GM12878 (cell line): ENCODE results near the gene RBM42. TPM values are rescaled to one million over a fixed set of nuclear protein-coding genes. Genes with fewer than 3 reads are reported as not detected.

Experiments
- ATAC-seq: fragments of 200-7000 bp; cut with Tn5 transposase; 3 replicates; pipeline ENCODE4 v1.9.1; 2020; ENCODE audit warnings: mild to moderate bottlenecking, moderate library complexity
- BruUV-seq: library from RNA; stranded (reverse); fragments of 400-500 nt; replicated peaks from 2 replicates; lab custom pipeline; 2021; lab: Mats Ljungman, UMichigan
- CTCF ChIA-PET: fragments of 300-600 bp; sonication (Branson Sonifier 250); formaldehyde crosslinking; extraction: SDS; loops from one replicate; lab custom pipeline; 2021; ENCODE audit warnings: inconsistent platforms; lab: Yijun Ruan, JAX
- POLR2A ChIA-PET: fragments of 350-600 bp; formaldehyde crosslinking; extraction: SDS; loops from one replicate; lab custom pipeline; 2021; ENCODE audit warnings: inconsistent platforms; lab: Charles Lee
- RAD21 ChIA-PET: fragments of 300-600 bp; sonication (Branson Sonifier 250); formaldehyde crosslinking; loops from one replicate; lab custom pipeline; 2023; ENCODE audit warnings: antibody characterized with exemption; ENCODE audit not compliant: unreplicated experiment; lab: Charles Lee
- SMC1A ChIA-PET: fragments of 300-600 bp; sonication (Branson Sonifier 250); formaldehyde crosslinking; loops from one replicate; lab custom pipeline; 2023; ENCODE audit not compliant: unreplicated experiment, uncharacterized antibody; lab: Charles Lee
- DNase-seq: peaks from one replicate; pipeline ENCODE4 v3.0.0-alpha.2; 2011; ENCODE audit warnings: low read depth, low spot score
- FAIRE-seq: peaks from 3 replicates; lab custom pipeline; 2011; peaks lifted over from hg19 to GRCh38; lab: Jason Lieb, UNC
- H2AFZ ChIP-seq: 2 replicates; pipeline ENCODE4 v1.6.0; 2011; ENCODE audit warnings: low read depth, low read length, control low read depth; ENCODE audit not compliant: control insufficient read depth
- H3K27ac ChIP-seq: 2 replicates; pipeline ENCODE4 v1.5.1; 2011; ENCODE audit warnings: control low read depth; ENCODE audit not compliant: control insufficient read depth, insufficient read depth
- H3K27me3 ChIP-seq, 2 experiments: replicated peaks in 1 of 2; 2 replicates each; pipeline versions ENCODE4 v1.6.0 to v1.6.1; 2011; ENCODE audit warnings: low read length in 1 of 2; ENCODE audit not compliant: control insufficient read depth in 2 of 2, insufficient read depth in 2 of 2
- H3K36me3 ChIP-seq, 2 experiments: 2 replicates each; pipeline ENCODE4 v1.5.1; 2011; ENCODE audit warnings: low read length in 1 of 2; ENCODE audit not compliant: control insufficient read depth in 2 of 2, insufficient read depth in 2 of 2
- H3K4me1 ChIP-seq: 2 replicates; pipeline ENCODE4 v1.6.1; 2011; ENCODE audit warnings: mild to moderate bottlenecking, low read length, moderate library complexity, mixed read lengths; ENCODE audit not compliant: control insufficient read depth, insufficient read depth
- H3K4me2 ChIP-seq: 2 replicates; pipeline ENCODE4 v1.6.0; 2011; ENCODE audit warnings: control low read depth; ENCODE audit not compliant: control insufficient read depth, insufficient read depth
- H3K4me3 ChIP-seq: fragments of 200-600 bp; sonication (generic); 2 replicates; pipeline ENCODE4 v1.5.1; 2016
- H3K79me2 ChIP-seq: 2 replicates; pipeline ENCODE4 v1.6.0; 2011; ENCODE audit warnings: low read length; ENCODE audit not compliant: control insufficient read depth, insufficient read depth
- H3K9ac ChIP-seq: 2 replicates; pipeline ENCODE4 v1.8.0; 2011; ENCODE audit warnings: low read length, control low read depth, mixed read lengths; ENCODE audit not compliant: control insufficient read depth, insufficient read depth
- H3K9me3 ChIP-seq: replicated peaks from 3 replicates; pipeline ENCODE4 v1.5.1; 2011; ENCODE audit warnings: mild to moderate bottlenecking, low read length; ENCODE audit not compliant: control insufficient read depth, insufficient read depth
- H4K20me1 ChIP-seq: 2 replicates; pipeline ENCODE4 v1.6.0; 2011; ENCODE audit not compliant: control insufficient read depth, insufficient read depth
- HDAC2 ChIP-seq: fragments of 200-600 bp; sonication (generic); IDR thresholded peaks from 2 replicates; pipeline ENCODE4 v1.6.1; 2017
- NFYB ChIP-seq: IDR thresholded peaks from 2 replicates; pipeline ENCODE4 v1.6.1; 2011; ENCODE audit warnings: low read depth, mild to moderate bottlenecking, low read length, improper control_type of control experiment, moderate library complexity; ENCODE audit not compliant: insufficient read depth
- NR2C1 ChIP-seq: fragments of 450-650 bp; IDR thresholded peaks from 2 replicates; pipeline ENCODE4 v1.6.1; 2017; ENCODE audit warnings: antibody characterized with exemption, mild to moderate bottlenecking, moderate library complexity
- RUNX3 ChIP-seq: IDR thresholded peaks from 2 replicates; pipeline ENCODE4 v1.6.1; 2012; ENCODE audit warnings: low read length, inconsistent platforms
- SRF ChIP-seq, 2 experiments: IDR thresholded peaks; 2 replicates each; pipeline ENCODE4 v1.6.1; 2011; ENCODE audit warnings: low read depth in 2 of 2, low read length in 2 of 2, mild to moderate bottlenecking in 1 of 2, moderate library complexity in 1 of 2
- whole genome bisulfite sequencing: methylation state at CpG from one replicate; pipeline ENCODE4 v1.1.6; 2016; ENCODE audit warnings: low lambda C conversion rate; ENCODE audit not compliant: insufficient replicate concordance, insufficient coverage; ENCODE audit errors: missing lambda C conversion rate; 5-methylcytosine and 5-hydroxymethylcytosine counted together
- in situ Hi-C: fragments of 300-500 bp; cut with MboI; formaldehyde crosslinking; loops from 9 replicates; pipeline ENCODE4 v1.14.3; 2018; ENCODE audit warnings: mixed read lengths
- intact Hi-C: fragments of 100-400 bp; cut with micrococcal nuclease; formaldehyde crosslinking; loops from one replicate; pipeline ENCODE4 v1.14.2; 2022; ENCODE audit not compliant: unreplicated experiment
- polyA plus RNA-seq, 11 experiments: library from polyadenylated mRNA; depleted of rRNA in 4 of 11; unstranded in 6 of 11; stranded (reverse) in 5 of 11; fragments of >200 nt; fragmentation: Nextera tagmentation in 4 of 11; fragmentation: Illumina TruSeq in 1 of 11; extraction: Ambion mirVana in 4 of 11; extraction: Trizol in 1 of 11; gene quantifications; 1 replicate in 1 of 11; 2 replicates in 10 of 11; pipeline versions ENCODE4 v1.2.1 to v1.2.3, GENCODE V29; 2011 to 2016; ENCODE audit warnings: inconsistent platforms in 2 of 11, missing spikeins in 2 of 11, low read depth in 1 of 11
- total RNA-seq, 4 experiments: library from RNA; depleted of rRNA in 3 of 4; stranded (reverse); fragments of >200 nt in 3 of 4; fragmentation: Illumina TruSeq in 1 of 4; extraction: Trizol in 1 of 4; gene quantifications; 2 replicates each; pipeline versions ENCODE4 v1.2.1 to v1.2.3, GENCODE V29; 2013 to 2021
- TF ChIP-seq, protein P1 (sequence below): IDR thresholded peaks from 2 replicates; pipeline ENCODE4 v1.6.1; 2011; ENCODE audit warnings: borderline replicate concordance, low read depth, mild to moderate bottlenecking, moderate library complexity, mixed read lengths, low read length; ENCODE audit not compliant: insufficient read depth; ENCODE audit errors: extremely low read length
- TF ChIP-seq, protein P2 (sequence below): fragments of 450-650 bp; IDR thresholded peaks from 2 replicates; pipeline ENCODE4 v1.6.1; 2017; ENCODE audit warnings: mild to moderate bottlenecking, moderate library complexity
- TF ChIP-seq, protein P3 (sequence below): fragments of 450-650 bp; IDR thresholded peaks from 2 replicates; pipeline ENCODE4 v1.6.1; 2017; ENCODE audit warnings: mild to moderate bottlenecking, moderate library complexity
- TF ChIP-seq, protein P4 (sequence below): fragments of 450-650 bp; IDR thresholded peaks from 2 replicates; pipeline ENCODE4 v1.6.1; 2017; ENCODE audit warnings: mild to moderate bottlenecking

The RBM42 gene
- total and polyA plus RNA-seq, 10 of the 15 experiments (the other 5 are each of a cell fraction or from before 2014, with no cell fraction given) = 4.2 to 117 (median 48.5) TPM

DNA sequence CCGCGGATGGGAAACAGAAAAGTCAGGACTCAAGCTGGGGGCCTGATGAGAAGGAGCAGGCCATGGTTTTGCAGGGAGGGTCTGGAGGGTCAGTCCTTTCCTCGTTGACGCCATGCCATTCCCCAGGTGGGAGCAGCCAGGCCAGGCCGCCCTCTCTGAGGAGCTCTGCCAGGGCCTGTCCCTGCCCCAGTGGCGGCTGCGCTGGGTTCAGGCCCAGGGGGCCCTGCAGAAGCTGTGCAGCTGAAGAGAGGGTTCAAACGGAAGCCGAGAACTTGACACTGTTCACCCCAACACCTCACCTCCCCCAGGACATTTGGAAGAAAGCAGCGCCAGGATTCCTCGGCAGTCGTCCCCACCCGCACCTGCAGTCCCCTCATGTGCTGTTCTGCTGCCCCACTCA, 6.1 kb upstream of the RBM42 start (continued):
- TF ChIP-seq, protein P1, sequence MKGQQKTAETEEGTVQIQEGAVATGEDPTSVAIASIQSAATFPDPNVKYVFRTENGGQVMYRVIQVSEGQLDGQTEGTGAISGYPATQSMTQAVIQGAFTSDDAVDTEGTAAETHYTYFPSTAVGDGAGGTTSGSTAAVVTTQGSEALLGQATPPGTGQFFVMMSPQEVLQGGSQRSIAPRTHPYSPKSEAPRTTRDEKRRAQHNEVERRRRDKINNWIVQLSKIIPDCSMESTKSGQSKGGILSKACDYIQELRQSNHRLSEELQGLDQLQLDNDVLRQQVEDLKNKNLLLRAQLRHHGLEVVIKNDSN = no peak
- TF ChIP-seq RUNX3 (no peak), HDAC2 (no peak)

DNA sequence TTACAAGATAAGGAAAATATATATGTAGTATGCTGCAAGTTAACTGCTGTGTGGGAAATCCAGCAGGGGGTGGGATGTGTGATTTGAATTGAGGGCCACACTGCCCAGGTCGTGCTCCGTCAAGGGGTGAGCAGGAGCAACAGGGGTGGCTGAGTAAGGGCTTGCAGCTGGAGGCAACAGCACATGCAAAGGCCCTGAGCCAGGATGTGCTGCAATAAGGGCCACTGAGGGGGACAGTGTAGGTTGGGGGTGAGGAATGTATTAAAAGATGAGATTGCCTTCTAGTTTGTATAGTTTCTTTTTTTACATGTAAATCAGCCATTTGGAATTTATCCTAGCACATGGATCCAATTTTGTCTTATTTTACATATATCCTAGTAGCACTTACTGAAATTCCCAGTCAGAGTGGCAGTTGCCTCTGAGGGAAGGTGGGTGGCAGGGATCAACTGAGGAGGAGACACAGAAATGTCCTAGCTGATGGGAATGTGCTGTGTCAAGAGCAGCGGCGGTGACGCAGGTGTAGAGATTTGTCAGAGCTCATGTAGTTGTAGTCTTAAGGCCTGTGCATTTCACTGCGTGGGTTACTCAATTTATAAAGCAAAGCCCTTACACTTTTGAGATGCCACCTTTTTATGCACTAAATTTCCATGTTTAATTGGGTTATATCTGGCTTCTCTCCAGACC, 5.4 kb upstream of the RBM42 start:
- Histone ChIP-seq H3K36me3 (no peaks in the 10 kb centered on the region; a peak in 1 of 4 replicates), H3K4me3 (no peak overlapping the region), H3K27me3 (no peaks in the 10 kb centered on the region), H4K20me1 (no peaks in the 10 kb centered on the region), H3K27ac (no peak overlapping the region), H3K4me2 (no peak overlapping the region), H3K79me2 (no peaks in the 10 kb centered on the region; the same call in 1 of the 2 replicates), H3K9me3 (no peaks in the 10 kb centered on the region), H2AFZ (no peak overlapping the region), H3K4me1 (no peaks in the 10 kb centered on the region), H3K9ac (no peak overlapping the region)
- ChIA-PET RAD21 (no interaction called here), SMC1A (interaction anchor here (0.6 to 0.9 kb wide), 2 partner anchors 11 to 40 kb away, joined by 3 to 4 read pairs; partner anchors contain the start of gene HAUS5), CTCF (interaction anchor here (0.9 kb wide), 1 partner anchor 75 kb away, joined by 3 read pairs; no protein-coding TSS in a partner anchor), POLR2A (interaction anchor here (0.6 kb wide), 1 partner anchor 389 kb away, joined by 3 read pairs; no protein-coding TSS in a partner anchor)
- WGBS = 90% methylated on average over 6 of the region's 6 CpGs
- TSS peak; percentile 61 for BruUV-seq
- intact Hi-C loops (no loop called here), in situ Hi-C loops (no loop called here)
- FAIRE-seq (no peak), ATAC-seq (no peak), DNase-seq (no peak)
- TF ChIP-seq NFYB (no peak), SRF (IDR thresholded peaks at IDR 0.05; ENCODE audit: low read depth in 2 of 2, low read length in 2 of 2) (no peak), NR2C1 (no peak)
- TF ChIP-seq, protein P2, sequence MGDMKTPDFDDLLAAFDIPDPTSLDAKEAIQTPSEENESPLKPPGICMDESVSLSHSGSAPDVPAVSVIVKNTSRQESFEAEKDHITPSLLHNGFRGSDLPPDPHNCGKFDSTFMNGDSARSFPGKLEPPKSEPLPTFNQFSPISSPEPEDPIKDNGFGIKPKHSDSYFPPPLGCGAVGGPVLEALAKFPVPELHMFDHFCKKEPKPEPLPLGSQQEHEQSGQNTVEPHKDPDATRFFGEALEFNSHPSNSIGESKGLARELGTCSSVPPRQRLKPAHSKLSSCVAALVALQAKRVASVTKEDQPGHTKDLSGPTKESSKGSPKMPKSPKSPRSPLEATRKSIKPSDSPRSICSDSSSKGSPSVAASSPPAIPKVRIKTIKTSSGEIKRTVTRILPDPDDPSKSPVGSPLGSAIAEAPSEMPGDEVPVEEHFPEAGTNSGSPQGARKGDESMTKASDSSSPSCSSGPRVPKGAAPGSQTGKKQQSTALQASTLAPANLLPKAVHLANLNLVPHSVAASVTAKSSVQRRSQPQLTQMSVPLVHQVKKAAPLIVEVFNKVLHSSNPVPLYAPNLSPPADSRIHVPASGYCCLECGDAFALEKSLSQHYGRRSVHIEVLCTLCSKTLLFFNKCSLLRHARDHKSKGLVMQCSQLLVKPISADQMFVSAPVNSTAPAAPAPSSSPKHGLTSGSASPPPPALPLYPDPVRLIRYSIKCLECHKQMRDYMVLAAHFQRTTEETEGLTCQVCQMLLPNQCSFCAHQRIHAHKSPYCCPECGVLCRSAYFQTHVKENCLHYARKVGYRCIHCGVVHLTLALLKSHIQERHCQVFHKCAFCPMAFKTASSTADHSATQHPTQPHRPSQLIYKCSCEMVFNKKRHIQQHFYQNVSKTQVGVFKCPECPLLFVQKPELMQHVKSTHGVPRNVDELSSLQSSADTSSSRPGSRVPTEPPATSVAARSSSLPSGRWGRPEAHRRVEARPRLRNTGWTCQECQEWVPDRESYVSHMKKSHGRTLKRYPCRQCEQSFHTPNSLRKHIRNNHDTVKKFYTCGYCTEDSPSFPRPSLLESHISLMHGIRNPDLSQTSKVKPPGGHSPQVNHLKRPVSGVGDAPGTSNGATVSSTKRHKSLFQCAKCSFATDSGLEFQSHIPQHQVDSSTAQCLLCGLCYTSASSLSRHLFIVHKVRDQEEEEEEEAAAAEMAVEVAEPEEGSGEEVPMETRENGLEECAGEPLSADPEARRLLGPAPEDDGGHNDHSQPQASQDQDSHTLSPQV = no peak
- TF ChIP-seq, protein P3, sequence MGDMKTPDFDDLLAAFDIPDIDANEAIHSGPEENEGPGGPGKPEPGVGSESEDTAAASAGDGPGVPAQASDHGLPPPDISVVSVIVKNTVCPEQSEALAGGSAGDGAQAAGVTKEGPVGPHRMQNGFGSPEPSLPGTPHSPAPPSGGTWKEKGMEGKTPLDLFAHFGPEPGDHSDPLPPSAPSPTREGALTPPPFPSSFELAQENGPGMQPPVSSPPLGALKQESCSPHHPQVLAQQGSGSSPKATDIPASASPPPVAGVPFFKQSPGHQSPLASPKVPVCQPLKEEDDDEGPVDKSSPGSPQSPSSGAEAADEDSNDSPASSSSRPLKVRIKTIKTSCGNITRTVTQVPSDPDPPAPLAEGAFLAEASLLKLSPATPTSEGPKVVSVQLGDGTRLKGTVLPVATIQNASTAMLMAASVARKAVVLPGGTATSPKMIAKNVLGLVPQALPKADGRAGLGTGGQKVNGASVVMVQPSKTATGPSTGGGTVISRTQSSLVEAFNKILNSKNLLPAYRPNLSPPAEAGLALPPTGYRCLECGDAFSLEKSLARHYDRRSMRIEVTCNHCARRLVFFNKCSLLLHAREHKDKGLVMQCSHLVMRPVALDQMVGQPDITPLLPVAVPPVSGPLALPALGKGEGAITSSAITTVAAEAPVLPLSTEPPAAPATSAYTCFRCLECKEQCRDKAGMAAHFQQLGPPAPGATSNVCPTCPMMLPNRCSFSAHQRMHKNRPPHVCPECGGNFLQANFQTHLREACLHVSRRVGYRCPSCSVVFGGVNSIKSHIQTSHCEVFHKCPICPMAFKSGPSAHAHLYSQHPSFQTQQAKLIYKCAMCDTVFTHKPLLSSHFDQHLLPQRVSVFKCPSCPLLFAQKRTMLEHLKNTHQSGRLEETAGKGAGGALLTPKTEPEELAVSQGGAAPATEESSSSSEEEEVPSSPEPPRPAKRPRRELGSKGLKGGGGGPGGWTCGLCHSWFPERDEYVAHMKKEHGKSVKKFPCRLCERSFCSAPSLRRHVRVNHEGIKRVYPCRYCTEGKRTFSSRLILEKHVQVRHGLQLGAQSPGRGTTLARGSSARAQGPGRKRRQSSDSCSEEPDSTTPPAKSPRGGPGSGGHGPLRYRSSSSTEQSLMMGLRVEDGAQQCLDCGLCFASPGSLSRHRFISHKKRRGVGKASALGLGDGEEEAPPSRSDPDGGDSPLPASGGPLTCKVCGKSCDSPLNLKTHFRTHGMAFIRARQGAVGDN = no peak
- TF ChIP-seq, protein P4, sequence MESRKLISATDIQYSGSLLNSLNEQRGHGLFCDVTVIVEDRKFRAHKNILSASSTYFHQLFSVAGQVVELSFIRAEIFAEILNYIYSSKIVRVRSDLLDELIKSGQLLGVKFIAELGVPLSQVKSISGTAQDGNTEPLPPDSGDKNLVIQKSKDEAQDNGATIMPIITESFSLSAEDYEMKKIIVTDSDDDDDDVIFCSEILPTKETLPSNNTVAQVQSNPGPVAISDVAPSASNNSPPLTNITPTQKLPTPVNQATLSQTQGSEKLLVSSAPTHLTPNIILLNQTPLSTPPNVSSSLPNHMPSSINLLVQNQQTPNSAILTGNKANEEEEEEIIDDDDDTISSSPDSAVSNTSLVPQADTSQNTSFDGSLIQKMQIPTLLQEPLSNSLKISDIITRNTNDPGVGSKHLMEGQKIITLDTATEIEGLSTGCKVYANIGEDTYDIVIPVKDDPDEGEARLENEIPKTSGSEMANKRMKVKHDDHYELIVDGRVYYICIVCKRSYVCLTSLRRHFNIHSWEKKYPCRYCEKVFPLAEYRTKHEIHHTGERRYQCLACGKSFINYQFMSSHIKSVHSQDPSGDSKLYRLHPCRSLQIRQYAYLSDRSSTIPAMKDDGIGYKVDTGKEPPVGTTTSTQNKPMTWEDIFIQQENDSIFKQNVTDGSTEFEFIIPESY = no peak
